H1 (cell line): ENCODE measurements around the gene SPTBN1. TPM values are rescaled to one million over a fixed set of nuclear protein-coding genes. Genes with fewer than 3 reads are reported as not detected.

Source experiments
- CTCF ChIA-PET: fragments of 300-600 bp; sonication (Branson Sonifier 250); formaldehyde crosslinking; loops from one replicate; lab custom pipeline; 2021; ENCODE audit not compliant: partially characterized antibody; lab: Charles Lee
- POLR2A ChIA-PET: fragments of 300-600 bp; sonication (Branson Sonifier 250); formaldehyde crosslinking; loops from one replicate; lab custom pipeline; 2021; ENCODE audit warnings: inconsistent platforms; ENCODE audit not compliant: partially characterized antibody; lab: Charles Lee
- DNase-seq, 2 experiments: peaks; one replicate each; pipeline versions ENCODE4 v3.0.0 to v3.0.0-alpha.2; 2010 to 2022; ENCODE audit warnings: low spot score in 2 of 2, low read depth in 1 of 2, mixed read lengths in 1 of 2
- FAIRE-seq: peaks from 2 replicates; lab custom pipeline; 2011; peaks lifted over from hg19 to GRCh38; lab: Jason Lieb, UNC
- H2AFZ ChIP-seq: 2 replicates; pipeline ENCODE4 v1.8.1; 2012; ENCODE audit warnings: low read length, inconsistent platforms
- H2AK5ac ChIP-seq: 2 replicates; pipeline ENCODE4 v1.6.1; 2013; ENCODE audit warnings: low read depth, low read length
- H2BK120ac ChIP-seq: replicated peaks from 2 replicates; pipeline ENCODE3; 2013; ENCODE audit warnings: low read depth, low read length, inconsistent platforms
- H2BK12ac ChIP-seq: 2 replicates; pipeline ENCODE4 v1.6.1; 2013; ENCODE audit warnings: low read depth, low read length
- H2BK15ac ChIP-seq: 2 replicates; pipeline ENCODE4 v1.6.1; 2013; ENCODE audit warnings: low read length
- H2BK20ac ChIP-seq: 2 replicates; pipeline ENCODE4 v1.6.1; 2013; ENCODE audit warnings: low read length
- H2BK5ac ChIP-seq: 2 replicates; pipeline ENCODE4 v1.6.1; 2013; ENCODE audit warnings: low read depth, low read length
- H3K14ac ChIP-seq: 2 replicates; pipeline ENCODE4 v1.6.1; 2013; ENCODE audit warnings: inconsistent platforms; ENCODE audit not compliant: insufficient read length
- H3K18ac ChIP-seq: 2 replicates; pipeline ENCODE4 v1.6.1; 2013; ENCODE audit warnings: low read length; ENCODE audit errors: extremely low read depth
- H3K23ac ChIP-seq: 2 replicates; pipeline ENCODE4 v1.6.1; 2013; ENCODE audit warnings: inconsistent platforms; ENCODE audit not compliant: insufficient read length
- H3K23me2 ChIP-seq: 2 replicates; pipeline ENCODE4 v1.6.1; 2013; ENCODE audit warnings: low read depth, low read length
- H3K27ac ChIP-seq: 2 replicates; pipeline ENCODE4 v1.6.1; 2011; ENCODE audit warnings: low read depth, low read length, inconsistent platforms
- H3K27me3 ChIP-seq, 4 experiments: replicated peaks in 1 of 4; 1 replicate in 1 of 4; 2 replicates in 3 of 4; pipeline versions ENCODE4 v1.6.1 to v1.8.1; 2011 to 2013; ENCODE audit warnings: low read length in 3 of 4, mild to moderate bottlenecking in 3 of 4, inconsistent platforms in 2 of 4, mixed read lengths in 2 of 4, moderate library complexity in 1 of 4; ENCODE audit not compliant: control insufficient read depth in 3 of 4, insufficient read depth in 3 of 4; ENCODE audit errors: extremely low read depth in 1 of 4
- H3K36me3 ChIP-seq, 4 experiments: 2 replicates each; pipeline versions ENCODE4 v1.6.1 to v1.8.1; 2011 to 2013; ENCODE audit warnings: mild to moderate bottlenecking in 4 of 4, low read length in 3 of 4, moderate library complexity in 2 of 4, control low read depth in 1 of 4, inconsistent platforms in 1 of 4; ENCODE audit not compliant: insufficient read depth in 4 of 4, control insufficient read depth in 2 of 4
- H3K4ac ChIP-seq: replicated peaks from 2 replicates; pipeline ENCODE3; 2013; ENCODE audit warnings: low read length, low read depth, mixed read lengths, inconsistent platforms; ENCODE audit not compliant: insufficient read length
- H3K4me1 ChIP-seq, 4 experiments: replicated peaks in 1 of 4; 1 replicate in 1 of 4; 2 replicates in 3 of 4; pipeline versions ENCODE4 v1.6.1 to v1.8.1; 2011 to 2013; ENCODE audit warnings: low read length in 3 of 4, inconsistent platforms in 2 of 4, mixed read lengths in 1 of 4; ENCODE audit not compliant: insufficient read depth in 4 of 4, control insufficient read depth in 3 of 4
- H3K4me2 ChIP-seq, 2 experiments: 2 replicates each; pipeline versions ENCODE4 v1.6.1 to v1.8.1; 2011 to 2013; ENCODE audit warnings: low read depth in 2 of 2, low read length in 2 of 2, control low read depth in 1 of 2, inconsistent platforms in 1 of 2, mild to moderate bottlenecking in 1 of 2; ENCODE audit not compliant: insufficient read depth in 1 of 2
- H3K4me3 ChIP-seq, 4 experiments: fragments of 200-600, 300-600 bp in 1 of 4; sonication (generic), shearing (Covaris generic), sonication (Bioruptor Twin) in 1 of 4; 2 replicates each; pipeline versions ENCODE4 v1.5.1 to v1.8.1; 2011 to 2016; ENCODE audit warnings: low read length in 4 of 4, low read depth in 3 of 4, control low read depth in 2 of 4, inconsistent platforms in 2 of 4, mild to moderate bottlenecking in 2 of 4, mixed read lengths in 1 of 4, moderate library complexity in 1 of 4; ENCODE audit not compliant: insufficient read depth in 2 of 4; ENCODE audit errors: extremely low read depth in 1 of 4
- H3K56ac ChIP-seq: replicated peaks from 2 replicates; pipeline ENCODE3; 2013; ENCODE audit warnings: low read depth, mild to moderate bottlenecking, mixed read lengths, low read length, inconsistent platforms; ENCODE audit not compliant: insufficient read length
- H3K79me1 ChIP-seq: 2 replicates; pipeline ENCODE4 v1.6.1; 2013; ENCODE audit warnings: low read depth, low read length, control low read depth
- H3K79me2 ChIP-seq, 2 experiments: 2 replicates each; pipeline versions ENCODE4 v1.6.1 to v1.8.1; 2012 to 2013; ENCODE audit warnings: low read length in 2 of 2, mild to moderate bottlenecking in 2 of 2, inconsistent platforms in 1 of 2; ENCODE audit not compliant: insufficient read depth in 2 of 2, control insufficient read depth in 1 of 2
- H3K9ac ChIP-seq, 4 experiments: replicated peaks in 1 of 4; 1 replicate in 1 of 4; 2 replicates in 3 of 4; pipeline versions ENCODE4 v1.6.1 to v1.8.1; 2011 to 2013; ENCODE audit warnings: low read depth in 3 of 4, low read length in 3 of 4, control low read depth in 2 of 4, mild to moderate bottlenecking in 2 of 4, moderate library complexity in 2 of 4, inconsistent platforms in 1 of 4; ENCODE audit errors: extremely low read depth in 1 of 4
- H3K9me3 ChIP-seq, 2 experiments: 2 replicates each; pipeline versions ENCODE4 v1.6.1 to v1.8.1; 2012 to 2013; ENCODE audit warnings: mild to moderate bottlenecking in 2 of 2, moderate library complexity in 2 of 2, control low read depth in 1 of 2, inconsistent platforms in 1 of 2, low read depth in 1 of 2, low read length in 1 of 2, mixed read lengths in 1 of 2; ENCODE audit not compliant: insufficient read depth in 2 of 2
- H4K20me1 ChIP-seq, 2 experiments: replicated peaks in 1 of 2; 2 replicates each; pipeline versions ENCODE3 to v1.8.1; 2011 to 2013; ENCODE audit warnings: inconsistent platforms in 2 of 2, low read length in 2 of 2, mild to moderate bottlenecking in 1 of 2; ENCODE audit not compliant: insufficient read depth in 2 of 2, control insufficient read depth in 1 of 2
- H4K5ac ChIP-seq: 2 replicates; pipeline ENCODE4 v1.6.1; 2013; ENCODE audit warnings: low read length, low read depth, mixed read lengths, inconsistent platforms; ENCODE audit not compliant: insufficient read length
- H4K8ac ChIP-seq: 2 replicates; pipeline ENCODE4 v1.8.0; 2013; ENCODE audit warnings: mild to moderate bottlenecking, moderate library complexity, low read length, inconsistent platforms; ENCODE audit not compliant: insufficient read depth; ENCODE audit errors: extremely low read depth
- H4K91ac ChIP-seq: replicated peaks from 2 replicates; pipeline ENCODE3; 2013; ENCODE audit warnings: low read length, mixed read lengths, inconsistent platforms; ENCODE audit not compliant: insufficient read length
- CBX5 ChIP-seq: fragments of 300-800, 300-1000 bp; sonication (generic); IDR thresholded peaks from 2 replicates; pipeline ENCODE4 v1.7.1; 2016; ENCODE audit warnings: antibody characterized with exemption, low read length, low read depth
- PHF8 ChIP-seq: fragments of 200-600 bp; sonication (generic); conservative IDR thresholded peaks from 2 replicates; pipeline ENCODE4 v1.7.1; 2012; ENCODE audit warnings: low read depth, mild to moderate bottlenecking, inconsistent platforms, low read length, moderate library complexity
- RFX5 ChIP-seq: IDR thresholded peaks from 2 replicates; pipeline ENCODE4 v1.6.1; 2011; ENCODE audit warnings: low read depth, low read length, improper control_type of control experiment, borderline replicate concordance
- TAF7 ChIP-seq: optimal IDR thresholded peaks from 2 replicates; pipeline ENCODE3; 2011; ENCODE audit warnings: low read depth, mild to moderate bottlenecking, inconsistent platforms, low read length, moderate library complexity, borderline replicate concordance
- WGBS, 2 experiments: shearing (Covaris generic) in 1 of 2; methylation state at CpG; one replicate each; pipeline versions ENCODE4 v1.1.6 to v1.1.7; 2013 to 2015; ENCODE audit warnings: low lambda C conversion rate in 2 of 2, mixed read lengths in 2 of 2, inconsistent platforms in 1 of 2, low coverage in 1 of 2, missing lambda C conversion rate in 1 of 2; ENCODE audit not compliant: insufficient replicate concordance in 2 of 2, insufficient coverage in 1 of 2, insufficient read length in 1 of 2; ENCODE audit errors: extremely low coverage in 1 of 2, missing lambda C conversion rate in 1 of 2; 5-methylcytosine and 5-hydroxymethylcytosine counted together
- polyA plus RNA-seq, 7 experiments: library from polyadenylated mRNA; depleted of rRNA in 3 of 7; stranded (reverse) in 5 of 7; unstranded in 2 of 7; fragments of >200 nt in 5 of 7; fragments of 200-250 nt in 2 of 7; gene quantifications; 1 replicate in 5 of 7; 2 replicates in 1 of 7; 4 replicates in 1 of 7; pipeline versions ENCODE4 v1.2.1 to v1.2.3, GENCODE V29; 2011 to 2013; ENCODE audit warnings: missing spikeins in 2 of 7, mixed read lengths in 2 of 7
- total RNA-seq: library from RNA; stranded (reverse); fragmentation: NEBNext Ultra II Directional; extraction: Animal tissue kit (Norgen Biotek cat#: 25700); gene quantifications from 2 replicates; pipeline ENCODE4 v1.2.1, GENCODE V29; 2021

SPTBN1 gene
- total and polyA plus RNA-seq, 2 of the 8 experiments (the other 6 are each of a cell fraction or from before 2014, with no cell fraction given), result 31.8 to 180 TPM

GRCh38 chr2:54632733-54633692, 176.9 kb downstream of the SPTBN1 start:
- no peak overlapping the region for H2BK120ac ChIP-seq
- H2BK20ac ChIP-seq, result no peak overlapping the region
- H3K14ac ChIP-seq, result no peak overlapping the region
- ChIA-PET CTCF (interaction anchor here (0.6 to 2.8 kb wide), 11 partner anchors 10 to 244 kb away, joined by 3 to 8 read pairs (median 3); no protein-coding TSS in a partner anchor), POLR2A (no interaction called here)
- H2AK5ac ChIP-seq, result no peak overlapping the region
- H4K20me1 ChIP-seq, result peaks cover 0 to 11% of the 10 kb centered on the region in 2 experiments
- no peaks in the 10 kb centered on the region for H3K9me3 ChIP-seq
- H3K4me3 ChIP-seq, result no peak overlapping the region
- H3K56ac ChIP-seq, result no peak overlapping the region
- no peak overlapping the region for H2BK12ac ChIP-seq
- no peak overlapping the region for H2BK5ac ChIP-seq
- no peak overlapping the region for H3K23ac ChIP-seq
- no peak overlapping the region for H4K8ac ChIP-seq
- no peak overlapping the region for H3K4me2 ChIP-seq
- H2BK15ac ChIP-seq, result no peak overlapping the region
- DNase-seq, result no peak
- H3K9ac ChIP-seq, result no peak overlapping the region
- H3K79me2 ChIP-seq, result no peaks in the 10 kb centered on the region
- H3K27me3 ChIP-seq, result no peaks in the 10 kb centered on the region
- H3K23me2 ChIP-seq, result no peaks in the 10 kb centered on the region
- 91% methylated on average over 12 of the region's 12 CpGs; no CpG with 5 or more reads in 1 of the 2 experiments for WGBS, 2 experiments
- peaks cover 32 to 89% (median 67%) of the 10 kb centered on the region in 4 experiments for H3K36me3 ChIP-seq
- no peak overlapping the region for H3K27ac ChIP-seq
- no peak for FAIRE-seq
- H4K91ac ChIP-seq, result no peak overlapping the region
- no peak overlapping the region for H3K18ac ChIP-seq
- no peak overlapping the region for H2AFZ ChIP-seq
- H3K4ac ChIP-seq, result no peak overlapping the region
- H3K79me1 ChIP-seq, result peaks cover 2% of the 10 kb centered on the region; the same call in 1 of the 2 replicates
- peaks cover 0 to 3% (median 0%) of the 10 kb centered on the region in 4 experiments; a peak in 1 of 7 replicates for H3K4me1 ChIP-seq
- TF ChIP-seq RFX5 (no peak), PHF8 (no peak), TAF7 (no peak), CBX5 (no peak)
- TF ChIP-seq, all 59 proteins: peak for 0
- H4K5ac ChIP-seq, result no peak overlapping the region
